Smooth muscle cell (in vitro differentiated cells): ENCODE measurements around the gene SLC9A9. TPM values are rescaled to one million over a fixed set of nuclear protein-coding genes. Genes with fewer than 3 reads are reported as not detected.

Source experiments
- DNase-seq: peaks from one replicate; lab custom pipeline; 2025; ENCODE audit not compliant: unreplicated experiment; lab: John Stamatoyannopoulos, UW
- H2AFZ ChIP-seq: fragments of 200-600 bp; sonication (generic); 2 replicates; pipeline ENCODE4 v1.6.0; 2016; ENCODE audit warnings: antibody characterized with exemption, low read depth, mild to moderate bottlenecking
- H3F3A ChIP-seq: fragments of 200-600 bp; sonication (generic); 2 replicates; pipeline ENCODE4 v1.6.0; 2017; ENCODE audit warnings: antibody characterized with exemption, low read depth
- H3K27ac ChIP-seq: fragments of 200-600 bp; sonication (generic); 2 replicates; pipeline ENCODE4 v1.5.1; 2016; ENCODE audit warnings: low read depth, mild to moderate bottlenecking
- H3K27me3 ChIP-seq: fragments of 200-600 bp; sonication (generic); 2 replicates; pipeline ENCODE4 v1.6.1; 2016; ENCODE audit warnings: low read depth, mild to moderate bottlenecking
- H3K36me3 ChIP-seq: fragments of 200-600 bp; sonication (generic); 2 replicates; pipeline ENCODE4 v1.5.1; 2016; ENCODE audit warnings: low read depth
- H3K4me1 ChIP-seq: fragments of 200-600 bp; sonication (generic); 2 replicates; pipeline ENCODE4 v1.5.1; 2016; ENCODE audit warnings: low read depth
- H3K4me2 ChIP-seq: fragments of 200-600 bp; sonication (generic); 2 replicates; pipeline ENCODE4 v1.6.0; 2016; ENCODE audit warnings: mild to moderate bottlenecking
- H3K4me3 ChIP-seq: fragments of 200-600 bp; sonication (generic); 2 replicates; pipeline ENCODE4 v1.5.1; 2016; ENCODE audit warnings: mild to moderate bottlenecking
- H3K79me2 ChIP-seq: fragments of 200-600 bp; sonication (generic); 2 replicates; pipeline ENCODE4 v1.6.0; 2016; ENCODE audit warnings: low read depth, mild to moderate bottlenecking
- H3K9ac ChIP-seq: fragments of 200-600 bp; sonication (generic); 2 replicates; pipeline ENCODE4 v1.6.0; 2016; ENCODE audit warnings: low read depth
- H3K9me3 ChIP-seq: fragments of 200-600 bp; sonication (generic); replicated peaks from 2 replicates; pipeline ENCODE4 v1.5.1; 2016; ENCODE audit warnings: low read depth
- H4K20me1 ChIP-seq: fragments of 200-600 bp; sonication (generic); 2 replicates; pipeline ENCODE4 v1.6.0; 2016; ENCODE audit warnings: low read depth
- CTCF ChIP-seq: fragments of 200-600 bp; sonication (generic); IDR thresholded peaks from 2 replicates; pipeline ENCODE4 v1.5.1; 2017; ENCODE audit warnings: borderline replicate concordance, mild to moderate bottlenecking, antibody characterized with exemption; ENCODE audit not compliant: insufficient read depth, poor library complexity, severe bottlenecking
- WGBS: methylation state at CpG from one replicate; pipeline ENCODE4 v1.1.7; 2016; ENCODE audit warnings: low lambda C conversion rate; 5-methylcytosine and 5-hydroxymethylcytosine counted together
- polyA plus RNA-seq: library from polyadenylated mRNA; unstranded; fragments of >200 nt; fragmentation: Nextera tagmentation; extraction: Ambion mirVana; gene quantifications from 2 replicates; pipeline ENCODE4 v1.2.1, GENCODE V29; 2016
- total RNA-seq: library from RNA; depleted of rRNA; stranded (reverse); fragments of >200 nt; gene quantifications from 2 replicates; pipeline ENCODE4 v1.2.3, GENCODE V29; 2014

Gene SLC9A9
- total and polyA plus RNA-seq, 2 experiments from 2014 or later: 4.0 to 8.9 TPM

GRCh38 chr3:143822374-143822773, 25.9 kb downstream of the SLC9A9 start:
- no peaks in the 10 kb centered on the region for H3K4me1 ChIP-seq
- H3K9me3 ChIP-seq: no peaks in the 10 kb centered on the region
- H4K20me1 ChIP-seq: no peaks in the 10 kb centered on the region
- H3K79me2 ChIP-seq: no peaks in the 10 kb centered on the region
- no peak overlapping the region for H3K4me3 ChIP-seq
- WGBS: 70% methylated on average over 3 of the region's 3 CpGs
- H3F3A ChIP-seq: no peaks in the 10 kb centered on the region
- H3K27me3 ChIP-seq: no peaks in the 10 kb centered on the region
- no peak overlapping the region for H3K4me2 ChIP-seq
- H3K36me3 ChIP-seq: no peaks in the 10 kb centered on the region
- H2AFZ ChIP-seq: no peak overlapping the region
- TF ChIP-seq CTCF: no peak
- no peak for DNase-seq
- H3K9ac ChIP-seq: no peak overlapping the region
- no peak overlapping the region for H3K27ac ChIP-seq

GRCh38 chr3:143821862-143822261, 26.4 kb downstream of the SLC9A9 start:
- Histone ChIP-seq H4K20me1 (no peaks in the 10 kb centered on the region), H3F3A (no peaks in the 10 kb centered on the region), H3K27ac (no peak overlapping the region)

GRCh38 chr3:143820466-143821221, 27.6 kb downstream of the SLC9A9 start:
- Histone ChIP-seq H3K4me2 (no peak overlapping the region), H3K27ac (no peak overlapping the region), H3K36me3 (no peaks in the 10 kb centered on the region), H4K20me1 (no peaks in the 10 kb centered on the region), H3K79me2 (no peaks in the 10 kb centered on the region), H3K9ac (no peak overlapping the region), H3F3A (no peaks in the 10 kb centered on the region), H3K9me3 (no peaks in the 10 kb centered on the region), H3K4me1 (no peaks in the 10 kb centered on the region), H3K27me3 (no peaks in the 10 kb centered on the region), H2AFZ (no peak overlapping the region), H3K4me3 (no peak overlapping the region)
- DNase-seq: no peak
- no peak for TF ChIP-seq CTCF
- WGBS: 87% methylated on average over 3 of the region's 3 CpGs

More at GRCh38 chr3:143821862-143822261, 26.4 kb downstream of the SLC9A9 start:
- Histone ChIP-seq H3K79me2 (no peaks in the 10 kb centered on the region), H3K4me2 (no peak overlapping the region), H3K36me3 (no peaks in the 10 kb centered on the region), H3K9me3 (no peaks in the 10 kb centered on the region), H2AFZ (no peak overlapping the region), H3K4me1 (no peaks in the 10 kb centered on the region), H3K4me3 (no peak overlapping the region), H3K9ac (no peak overlapping the region), H3K27me3 (no peaks in the 10 kb centered on the region)
- no peak for TF ChIP-seq CTCF
- WGBS: 63% methylated on average over 4 of the region's 4 CpGs
- DNase-seq: no peak

GRCh38 chr3:143819890-143820289, 28.4 kb downstream of the SLC9A9 start:
- no peaks in the 10 kb centered on the region for H4K20me1 ChIP-seq
- no peaks in the 10 kb centered on the region for H3K4me1 ChIP-seq
- no peak for DNase-seq
- 32% methylated on average over 1 of the region's 1 CpG for WGBS
- H3K4me2 ChIP-seq: no peak overlapping the region
- no peaks in the 10 kb centered on the region for H3K9me3 ChIP-seq
- no peak overlapping the region for H3K4me3 ChIP-seq
- no peak overlapping the region for H3K27ac ChIP-seq
- no peaks in the 10 kb centered on the region for H3K36me3 ChIP-seq
- H3K27me3 ChIP-seq: no peaks in the 10 kb centered on the region
- no peak overlapping the region for H3K9ac ChIP-seq
- no peak for TF ChIP-seq CTCF
- H3F3A ChIP-seq: no peaks in the 10 kb centered on the region
- no peaks in the 10 kb centered on the region for H3K79me2 ChIP-seq
- H2AFZ ChIP-seq: no peak overlapping the region
